GM18498 (cell line): ENCODE results near the gene ARHGAP27.
"Not testable (repeated sequence)": the region's sequence is repeated elsewhere in the genome, so short reads cannot be mapped to it uniquely, and the experiment has no call there.

Experiments used
- ATAC-seq: cut with Tn5 transposase; IDR thresholded peaks from one replicate; pipeline ENCODE4 v1.9.1; 2021; ENCODE audit warnings: mild to moderate bottlenecking, moderate library complexity; ENCODE audit not compliant: unreplicated experiment

ARHGAP27 gene

DNA sequence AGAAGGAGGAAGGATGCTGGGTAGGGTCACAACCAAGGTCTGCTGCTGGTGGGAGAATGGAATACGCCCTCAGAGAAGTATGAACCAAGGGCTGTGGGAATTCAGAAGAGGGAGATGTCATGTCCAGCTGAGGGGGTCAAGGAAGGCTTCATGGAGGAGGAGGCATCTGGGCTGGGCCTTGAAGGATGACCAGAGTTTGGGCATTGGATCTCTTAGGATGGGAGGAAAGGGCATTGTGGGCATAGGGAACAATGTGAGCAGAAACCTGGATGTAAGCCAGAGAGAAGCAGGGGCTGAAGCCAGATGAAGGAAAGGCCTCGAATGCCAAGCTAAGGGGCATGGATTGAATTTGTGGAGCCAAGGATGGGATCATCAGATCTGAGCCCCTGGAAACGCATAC lies 66.6 kb downstream of the ARHGAP27 start:
- no peak for ATAC-seq

- ATAC-seq, result no peak
These were observed 67.9 kb downstream of the ARHGAP27 start for GRCh38 chr17:45364531-45365390.

GRCh38 chr17:45363498-45363897 lies 69.2 kb downstream of the ARHGAP27 start:
- no peak for ATAC-seq

- ATAC-seq, result no peak
These were observed 70.7 kb downstream of the ARHGAP27 start for GRCh38 chr17:45361976-45362375.

GRCh38 chr17:45361451-45361850 lies 71.2 kb downstream of the ARHGAP27 start:
- ATAC-seq, result no peak

- ATAC-seq, result no peak
These were observed 75.2 kb downstream of the ARHGAP27 start for GRCh38 chr17:45357364-45357997.

DNA sequence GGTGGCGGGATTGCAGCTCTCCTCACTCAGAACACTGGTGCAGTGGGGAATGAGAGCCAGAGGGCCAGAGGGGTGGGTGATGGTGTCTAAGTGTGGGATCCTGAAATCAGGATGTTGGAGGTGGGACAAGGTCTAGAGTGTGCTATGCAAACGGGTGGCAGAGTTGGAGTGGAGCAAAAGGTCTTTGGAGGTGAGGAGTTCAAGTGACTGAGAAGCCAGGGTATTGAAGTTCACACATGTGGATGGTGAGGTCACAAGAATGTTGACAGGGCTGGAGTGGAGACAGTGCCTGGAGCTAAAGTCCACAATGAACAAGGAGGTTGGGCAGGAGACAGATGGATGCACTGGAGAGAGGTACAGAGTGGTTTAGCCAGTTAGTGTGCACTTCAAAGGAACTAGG lies 77.6 kb downstream of the ARHGAP27 start:
- ATAC-seq, result no peak

DNA sequence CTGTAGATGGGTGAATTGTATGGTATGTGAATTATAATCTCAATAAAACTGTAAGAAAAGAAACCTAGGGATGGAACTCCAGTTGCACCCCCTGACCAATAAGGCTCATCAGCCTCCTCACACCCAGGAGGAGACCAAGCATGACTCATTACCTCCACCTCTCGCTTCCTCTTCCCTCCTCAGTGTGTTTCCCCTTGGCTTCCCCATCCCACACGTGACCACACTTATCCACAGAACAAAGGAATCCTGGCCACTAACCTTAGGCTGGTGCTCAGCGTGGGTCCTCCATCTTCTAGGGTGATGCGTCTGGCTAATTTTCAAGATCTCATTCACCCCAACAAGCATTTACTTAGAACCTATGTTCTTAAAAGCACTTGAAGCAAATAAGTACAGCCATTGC lies 79.6 kb downstream of the ARHGAP27 start:
- no peak for ATAC-seq

DNA sequence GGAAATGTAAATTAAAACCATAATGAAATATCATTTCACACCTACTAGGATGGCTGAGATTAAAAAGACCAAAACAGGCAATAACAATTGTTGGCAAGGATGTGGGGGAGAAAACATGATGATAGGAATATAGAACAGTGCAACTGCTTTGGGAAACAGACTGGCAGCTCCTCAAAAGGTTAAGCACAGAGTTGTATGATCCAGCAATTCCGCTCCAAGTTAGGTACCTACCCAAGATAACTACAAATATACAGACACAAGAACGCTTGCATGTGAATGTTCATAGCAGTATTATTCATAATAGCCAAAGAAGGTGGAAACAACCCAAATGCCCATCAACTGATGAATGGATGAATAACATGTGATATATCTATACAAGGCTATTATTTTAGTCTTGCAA lies 80.8 kb downstream of the ARHGAP27 start:
- no peak for ATAC-seq

- no peak for ATAC-seq
These were observed 85.2 kb downstream of the ARHGAP27 start for GRCh38 chr17:45347444-45347843.

- ATAC-seq, result no peak
These were observed 86.3 kb downstream of the ARHGAP27 start for GRCh38 chr17:45346216-45347015.

GRCh38 chr17:45345554-45346215 lies 87.0 kb downstream of the ARHGAP27 start:
- no peak for ATAC-seq

- no peak for ATAC-seq
These were observed 87.5 kb downstream of the ARHGAP27 start for GRCh38 chr17:45345246-45345553.

DNA sequence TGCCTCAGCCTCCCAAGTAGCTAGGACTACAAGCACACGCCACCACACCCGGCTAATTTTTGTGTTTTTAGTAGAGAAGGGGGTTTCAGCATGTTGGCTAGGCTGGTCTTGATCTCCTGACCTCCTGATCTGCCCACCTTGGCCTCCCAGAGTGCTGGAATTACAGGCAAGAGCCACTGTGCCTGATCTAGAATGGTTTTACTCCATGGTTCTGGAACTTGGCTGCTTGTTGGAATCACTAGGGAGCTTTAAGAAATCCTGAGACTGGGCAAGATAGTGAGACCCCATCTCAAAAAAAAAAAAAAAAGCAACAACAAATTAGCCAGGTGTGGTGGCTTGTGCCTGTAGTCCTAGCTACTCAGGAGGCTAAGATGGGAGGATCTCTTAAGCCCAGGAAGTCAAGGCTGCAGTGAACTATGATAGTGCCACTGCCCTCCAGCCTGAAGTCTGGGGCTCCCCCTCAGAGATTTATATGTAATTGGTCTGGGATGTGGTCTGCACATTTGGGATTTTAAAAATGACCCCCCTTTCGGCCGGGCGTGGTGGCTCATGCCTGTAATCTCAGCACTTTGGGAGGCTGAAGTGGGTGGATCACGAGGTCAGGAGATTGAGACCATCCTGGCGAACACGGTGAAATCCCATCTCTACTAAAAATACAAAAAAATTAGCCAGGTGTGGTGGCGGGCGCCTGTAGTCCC lies 88.6 kb downstream of the ARHGAP27 start:
- ATAC-seq, result not testable (repeated sequence)
